Activated CD4-positive, alpha-beta T cell treated with anti-CD3 and anti-CD28 coated beads, Interleukin-2, amount 50 U/mL, for 24 hours (primary cell): ENCODE measurements around the gene MAN2C1.
"Not testable (repeated sequence)": the region's sequence is repeated elsewhere in the genome, so short reads cannot be mapped to it uniquely, and the experiment has no call there.

Source experiments
- DNase-seq, 2 donors: peaks; one replicate each; pipeline ENCODE4 v3.0.0-alpha.2; 2020; ENCODE audit warnings: low read depth in 1 of 2, low spot score in 1 of 2

Gene MAN2C1

GRCh38 chr15:75346796-75347221, 21.6 kb downstream of the MAN2C1 start, which contains the start of gene NEIL1:
NEIL1 (plus strand) TSS chr15:75347039; CDS start chr15:75348906, 1,867 bp downstream.
- DNase-seq: no peak

GRCh38 chr15:75343953-75344352, 24.5 kb downstream of the MAN2C1 start:
- DNase-seq: not testable (repeated sequence)

GRCh38 chr15:75342221-75342620, 26.2 kb downstream of the MAN2C1 start:
- DNase-seq: no peak

- no peak for DNase-seq
Measured at GRCh38 chr15:75339531-75340240, 28.7 kb downstream of the MAN2C1 start.

GRCh38 chr15:75338661-75339240, 29.7 kb downstream of the MAN2C1 start:
- no peak for DNase-seq

GRCh38 chr15:75335705-75336355, 32.6 kb downstream of the MAN2C1 start, which contains the start of gene COMMD4:
COMMD4 (plus strand) TSS chr15:75336063; CDS start chr15:75336090, 27 bp downstream.
- DNase-seq: peak; percentile 72 to 90

GRCh38 chr15:75335313-75335704, 33.1 kb downstream of the MAN2C1 start:
- DNase-seq: no peak

GRCh38 chr15:75333654-75334419, 34.6 kb downstream of the MAN2C1 start:
- DNase-seq: not testable (repeated sequence)

- not testable (repeated sequence) for DNase-seq
Measured at GRCh38 chr15:75332093-75332492, 36.3 kb downstream of the MAN2C1 start.

- DNase-seq: no peak
Measured at GRCh38 chr15:75329571-75329970, 38.8 kb downstream of the MAN2C1 start.

- no peak for DNase-seq
Measured at GRCh38 chr15:75328493-75329314, 39.7 kb downstream of the MAN2C1 start.

- DNase-seq: no peak
Measured at GRCh38 chr15:75327491-75327890, 40.9 kb downstream of the MAN2C1 start.

- DNase-seq: no peak
Measured at GRCh38 chr15:75327005-75327404, 41.4 kb downstream of the MAN2C1 start.

- DNase-seq: no peak
Measured at GRCh38 chr15:75325922-75326321, 42.5 kb downstream of the MAN2C1 start.

GRCh38 chr15:75321711-75322110, 46.7 kb downstream of the MAN2C1 start:
- DNase-seq: no peak

- not testable (repeated sequence) for DNase-seq
Measured at GRCh38 chr15:75319231-75319897, 49.0 kb downstream of the MAN2C1 start.

- DNase-seq: no peak
Measured at GRCh38 chr15:75314552-75315290, 53.7 kb downstream of the MAN2C1 start.

GRCh38 chr15:75313116-75313845, 55.1 kb downstream of the MAN2C1 start:
- DNase-seq: no peak

GRCh38 chr15:75312548-75312947, 55.9 kb downstream of the MAN2C1 start:
- not testable (repeated sequence) for DNase-seq
